GM13977 (cell line): ENCODE data around the gene NELL1.

Experiments
- DNase-seq: peaks from one replicate; pipeline ENCODE4 v3.0.0; 2012; ENCODE audit warnings: low spot score
- CTCF ChIP-seq: IDR thresholded peaks from 2 replicates; pipeline ENCODE4 v1.5.1; 2012; ENCODE audit warnings: mild to moderate bottlenecking, control low read depth; ENCODE audit not compliant: insufficient read depth; ENCODE audit errors: extremely low read depth, missing control alignments
- in situ Hi-C: fragments of 300-500 bp; cut with MboI; formaldehyde crosslinking; loops from one replicate; pipeline ENCODE4 v1.12.0; 2022; ENCODE audit warnings: low sequenced_read_pairs, low pct_unique_long_range_greater_than_20kb, mixed read lengths, inconsistent platforms; ENCODE audit not compliant: unreplicated experiment

The NELL1 gene

GRCh38 chr11:20670932-20671403 lies 1.6 kb downstream of the NELL1 start:
- in situ Hi-C loops, result loop anchor here (25.0 kb wide), 1 partner anchor 841 kb away; no protein-coding TSS in a partner anchor
- no peak for DNase-seq

GRCh38 chr11:20671856-20672546 lies 2.6 kb downstream of the NELL1 start:
- in situ Hi-C loops, result loop anchor here (25.0 kb wide), 1 partner anchor 840 kb away; no protein-coding TSS in a partner anchor
- TF ChIP-seq CTCF, result peak; percentile 29
- peak; percentile 52 for DNase-seq

More at GRCh38 chr11:20670932-20671403, 1.6 kb downstream of the NELL1 start:
- TF ChIP-seq CTCF, result no peak

- TF ChIP-seq CTCF, result peak; percentile 45
- in situ Hi-C loops, result loop anchor here (25.0 kb wide), 1 partner anchor 840 kb away; no protein-coding TSS in a partner anchor
- no peak for DNase-seq
Measured at GRCh38 chr11:20672575-20672974, 3.2 kb downstream of the NELL1 start.

- TF ChIP-seq CTCF, result no peak
- in situ Hi-C loops, result no loop called here
- DNase-seq, result no peak
Measured at GRCh38 chr11:20676658-20677057, 7.3 kb downstream of the NELL1 start.

GRCh38 chr11:20688761-20689160 lies 19.4 kb downstream of the NELL1 start:
- no peak for TF ChIP-seq CTCF
- in situ Hi-C loops, result no loop called here
- DNase-seq, result no peak

GRCh38 chr11:20707876-20708275 lies 38.5 kb downstream of the NELL1 start:
- in situ Hi-C loops, result no loop called here
- no peak for TF ChIP-seq CTCF

More at GRCh38 chr11:20707876-20708275, 38.5 kb downstream of the NELL1 start:
- DNase-seq, result no peak
